H7 (cell line): ENCODE measurements around the gene SLIT3. TPM values are rescaled to one million over a fixed set of nuclear protein-coding genes. Genes with fewer than 3 reads are reported as not detected.

Experiments used
- DNase-seq: peaks from one replicate; pipeline ENCODE4 v3.0.0; 2012
- H3K27me3 ChIP-seq: 2 replicates; pipeline ENCODE4 v1.6.0; 2011; ENCODE audit warnings: mild to moderate bottlenecking, low read length; ENCODE audit not compliant: control insufficient read depth, insufficient read depth
- H3K36me3 ChIP-seq: replicated peaks from 2 replicates; pipeline ENCODE4 v1.5.1; 2011; ENCODE audit warnings: low read length; ENCODE audit not compliant: control insufficient read depth, insufficient read depth
- H3K4me3 ChIP-seq: 2 replicates; pipeline ENCODE4 v1.5.1; 2011; ENCODE audit warnings: low read depth, mild to moderate bottlenecking, control low read depth, low read length, moderate library complexity; ENCODE audit not compliant: insufficient read depth
- total RNA-seq: library from RNA; depleted of rRNA; stranded (reverse); fragments of >200 nt; shearing (Covaris generic); gene quantifications from 2 replicates; pipeline ENCODE4 v1.2.3, GENCODE V29; 2014

Gene SLIT3
- total RNA-seq, 1 experiment from 2014 or later, result 0.97 TPM

- peaks cover 2% of the 10 kb centered on the region for H3K27me3 ChIP-seq
- no peak overlapping the region for H3K4me3 ChIP-seq
- no peaks in the 10 kb centered on the region for H3K36me3 ChIP-seq
- no peak for DNase-seq
These were observed 607.1 kb downstream of the SLIT3 start for GRCh38 chr5:168693883-168694282.

- Histone ChIP-seq H3K36me3 (no peaks in the 10 kb centered on the region), H3K4me3 (no peak overlapping the region), H3K27me3 (peaks cover 2% of the 10 kb centered on the region)
- no peak for DNase-seq
These were observed 607.6 kb downstream of the SLIT3 start for GRCh38 chr5:168693297-168693696.

- no peak overlapping the region for H3K4me3 ChIP-seq
- no peaks in the 10 kb centered on the region for H3K36me3 ChIP-seq
- peaks cover 2% of the 10 kb centered on the region for H3K27me3 ChIP-seq
- peak; percentile 51 for DNase-seq
These were observed 609.0 kb downstream of the SLIT3 start for GRCh38 chr5:168691891-168692290.

GRCh38 chr5:168689260-168689659, 611.7 kb downstream of the SLIT3 start:
- no peak for DNase-seq
- no peaks in the 10 kb centered on the region for H3K36me3 ChIP-seq
- H3K4me3 ChIP-seq, result no peak overlapping the region
- peaks cover 2% of the 10 kb centered on the region for H3K27me3 ChIP-seq

- H3K27me3 ChIP-seq, result no peaks in the 10 kb centered on the region; the same call in 1 of the 2 replicates
- H3K4me3 ChIP-seq, result no peak overlapping the region
- DNase-seq, result no peak
- no peaks in the 10 kb centered on the region for H3K36me3 ChIP-seq
These were observed 614.1 kb downstream of the SLIT3 start for GRCh38 chr5:168686837-168687236.

GRCh38 chr5:168685566-168685965, 615.4 kb downstream of the SLIT3 start:
- no peak for DNase-seq
- Histone ChIP-seq H3K4me3 (no peak overlapping the region), H3K36me3 (no peaks in the 10 kb centered on the region), H3K27me3 (no peaks in the 10 kb centered on the region)

GRCh38 chr5:168683927-168684295, 617.0 kb downstream of the SLIT3 start:
- Histone ChIP-seq H3K4me3 (no peak overlapping the region), H3K36me3 (no peaks in the 10 kb centered on the region), H3K27me3 (no peaks in the 10 kb centered on the region)
- DNase-seq, result no peak

GRCh38 chr5:168683247-168683926, 617.6 kb downstream of the SLIT3 start:
- DNase-seq, result no peak
- Histone ChIP-seq H3K4me3 (no peak overlapping the region), H3K36me3 (no peaks in the 10 kb centered on the region), H3K27me3 (no peaks in the 10 kb centered on the region)

GRCh38 chr5:168681556-168682183, 619.3 kb downstream of the SLIT3 start:
- no peak for DNase-seq
- Histone ChIP-seq H3K36me3 (no peaks in the 10 kb centered on the region), H3K27me3 (no peaks in the 10 kb centered on the region), H3K4me3 (no peak overlapping the region)

GRCh38 chr5:168680395-168680794, 620.5 kb downstream of the SLIT3 start:
- DNase-seq, result no peak
- Histone ChIP-seq H3K4me3 (no peak overlapping the region), H3K27me3 (no peaks in the 10 kb centered on the region), H3K36me3 (no peaks in the 10 kb centered on the region)

- Histone ChIP-seq H3K36me3 (no peaks in the 10 kb centered on the region), H3K27me3 (no peaks in the 10 kb centered on the region), H3K4me3 (no peak overlapping the region)
- peak; percentile 91 for DNase-seq
These were observed 621.4 kb downstream of the SLIT3 start for GRCh38 chr5:168679515-168679920.

- Histone ChIP-seq H3K36me3 (no peaks in the 10 kb centered on the region), H3K27me3 (no peaks in the 10 kb centered on the region), H3K4me3 (no peak overlapping the region)
- no peak for DNase-seq
These were observed 624.4 kb downstream of the SLIT3 start for GRCh38 chr5:168676501-168676900.

GRCh38 chr5:168675883-168676408, 625.0 kb downstream of the SLIT3 start:
- Histone ChIP-seq H3K4me3 (no peak overlapping the region), H3K36me3 (no peaks in the 10 kb centered on the region), H3K27me3 (no peaks in the 10 kb centered on the region)
- DNase-seq, result no peak

- H3K4me3 ChIP-seq, result no peak overlapping the region
- DNase-seq, result no peak
- H3K36me3 ChIP-seq, result no peaks in the 10 kb centered on the region
- H3K27me3 ChIP-seq, result no peaks in the 10 kb centered on the region
These were observed 626.0 kb downstream of the SLIT3 start for GRCh38 chr5:168674893-168675482.

GRCh38 chr5:168672888-168673287, 628.1 kb downstream of the SLIT3 start:
- H3K4me3 ChIP-seq, result no peak overlapping the region
- H3K27me3 ChIP-seq, result no peaks in the 10 kb centered on the region
- no peaks in the 10 kb centered on the region for H3K36me3 ChIP-seq

More at GRCh38 chr5:168672888-168673287, 628.1 kb downstream of the SLIT3 start:
- no peak for DNase-seq
